ENCODE data around the gene IREB2.

Gene IREB2

DNA sequence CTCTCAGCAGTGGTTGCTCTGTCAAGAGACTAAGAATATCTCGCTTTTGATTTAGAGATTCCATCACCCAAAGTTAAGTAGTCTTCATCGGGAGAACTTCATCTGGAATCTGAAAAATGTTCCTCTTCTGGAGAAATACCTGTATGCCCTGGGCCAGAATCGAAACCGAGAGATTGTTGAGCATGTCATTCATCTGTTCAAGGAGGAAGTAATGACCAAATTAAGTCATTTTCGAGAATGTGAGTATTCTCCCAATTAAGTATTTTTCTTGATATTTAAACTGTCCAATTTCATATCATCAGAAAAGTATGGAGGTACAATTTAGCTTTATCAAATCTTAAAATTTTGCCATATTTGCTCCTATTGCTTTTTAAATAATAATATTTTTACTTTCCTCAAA lies 89.3 kb downstream of the IREB2 start:
- no peaks in the 10 kb centered on the region for H4K20me1 ChIP-seq (ENCODE audit: low read depth, low read length)
- no peaks in the 10 kb centered on the region for H3K36me3 ChIP-seq (ENCODE audit: low read length)
- no peaks in the 10 kb centered on the region for H3K9me2 ChIP-seq (replicated peaks; ENCODE audit: insufficient read depth, low read length)
- TF ChIP-seq EZH2phosphoT487 (conservative IDR thresholded peaks at IDR 0.05; ENCODE audit: low read length): no peak
- TF ChIP-seq, protein P1, sequence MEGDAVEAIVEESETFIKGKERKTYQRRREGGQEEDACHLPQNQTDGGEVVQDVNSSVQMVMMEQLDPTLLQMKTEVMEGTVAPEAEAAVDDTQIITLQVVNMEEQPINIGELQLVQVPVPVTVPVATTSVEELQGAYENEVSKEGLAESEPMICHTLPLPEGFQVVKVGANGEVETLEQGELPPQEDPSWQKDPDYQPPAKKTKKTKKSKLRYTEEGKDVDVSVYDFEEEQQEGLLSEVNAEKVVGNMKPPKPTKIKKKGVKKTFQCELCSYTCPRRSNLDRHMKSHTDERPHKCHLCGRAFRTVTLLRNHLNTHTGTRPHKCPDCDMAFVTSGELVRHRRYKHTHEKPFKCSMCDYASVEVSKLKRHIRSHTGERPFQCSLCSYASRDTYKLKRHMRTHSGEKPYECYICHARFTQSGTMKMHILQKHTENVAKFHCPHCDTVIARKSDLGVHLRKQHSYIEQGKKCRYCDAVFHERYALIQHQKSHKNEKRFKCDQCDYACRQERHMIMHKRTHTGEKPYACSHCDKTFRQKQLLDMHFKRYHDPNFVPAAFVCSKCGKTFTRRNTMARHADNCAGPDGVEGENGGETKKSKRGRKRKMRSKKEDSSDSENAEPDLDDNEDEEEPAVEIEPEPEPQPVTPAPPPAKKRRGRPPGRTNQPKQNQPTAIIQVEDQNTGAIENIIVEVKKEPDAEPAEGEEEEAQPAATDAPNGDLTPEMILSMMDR (IDR thresholded peaks at IDR 0.05; ENCODE audit: insufficient read depth, low read length, poor library complexity, severe bottlenecking): no peak
- no peak overlapping the region for H3K9ac ChIP-seq (ENCODE audit: low read length)
- H3K79me2 ChIP-seq (ENCODE audit: insufficient read depth, low read length): no peaks in the 10 kb centered on the region
- H3K4me3 ChIP-seq (ENCODE audit: insufficient read depth, low read length, poor library complexity, severe bottlenecking): no peak overlapping the region
- no peaks in the 10 kb centered on the region for H3K27me3 ChIP-seq (ENCODE audit: low read length)
- H3K4me2 ChIP-seq (ENCODE audit: low read depth, low read length, poor library complexity, severe bottlenecking): peak overlapping the region; percentile 18
- H3F3A ChIP-seq (ENCODE audit: insufficient read depth): no peaks in the 10 kb centered on the region
- peaks cover 3% of the 10 kb centered on the region; the same call in 1 of the 2 replicates for H3K9me3 ChIP-seq (ENCODE audit: insufficient read depth, low read length)
- no peak overlapping the region for H2AFZ ChIP-seq (ENCODE audit: low read depth, low read length, severe bottlenecking)
- H3K27ac ChIP-seq (ENCODE audit: low read depth, low read length): no peak overlapping the region

DNA sequence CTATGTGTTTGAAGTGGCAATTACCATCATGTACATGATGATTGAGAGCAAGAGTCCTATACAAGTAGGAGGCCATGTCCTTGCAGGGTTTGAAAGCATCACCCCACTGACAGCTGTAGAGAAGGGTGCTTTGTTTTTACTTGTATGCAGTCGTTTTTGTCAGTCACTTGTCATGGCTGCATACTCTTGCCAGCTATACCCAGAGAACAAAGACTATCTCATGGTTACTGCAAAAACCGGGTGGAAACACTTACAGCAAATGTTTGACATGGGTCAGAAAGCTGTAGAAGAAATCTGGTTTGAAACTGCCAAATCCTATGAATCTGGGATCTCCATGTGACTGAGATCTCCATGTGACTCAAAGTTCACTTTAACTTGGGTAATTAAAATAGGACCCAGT lies 95.3 kb downstream of the IREB2 start:
- Histone ChIP-seq H3K9me2 (replicated peaks; ENCODE audit: insufficient read depth, low read length) (no peaks in the 10 kb centered on the region), H3K79me2 (ENCODE audit: insufficient read depth, low read length) (no peaks in the 10 kb centered on the region), H4K20me1 (ENCODE audit: low read depth, low read length) (no peaks in the 10 kb centered on the region), H3K4me3 (ENCODE audit: insufficient read depth, low read length, poor library complexity, severe bottlenecking) (no peak overlapping the region), H3K27me3 (ENCODE audit: low read length) (no peaks in the 10 kb centered on the region), H3K4me2 (ENCODE audit: low read depth, low read length, poor library complexity, severe bottlenecking) (no peak overlapping the region), H3F3A (ENCODE audit: insufficient read depth) (no peaks in the 10 kb centered on the region), H2AFZ (ENCODE audit: low read depth, low read length, severe bottlenecking) (no peak overlapping the region), H3K36me3 (ENCODE audit: low read length) (no peaks in the 10 kb centered on the region), H3K9me3 (ENCODE audit: insufficient read depth, low read length) (no peaks in the 10 kb centered on the region), H3K9ac (ENCODE audit: low read length) (no peak overlapping the region), H3K27ac (ENCODE audit: low read depth, low read length) (no peak overlapping the region)
- TF ChIP-seq, protein P1 (IDR thresholded peaks at IDR 0.05; ENCODE audit: insufficient read depth, low read length, poor library complexity, severe bottlenecking): no peak
- TF ChIP-seq EZH2phosphoT487 (conservative IDR thresholded peaks at IDR 0.05; ENCODE audit: low read length): no peak

DNA sequence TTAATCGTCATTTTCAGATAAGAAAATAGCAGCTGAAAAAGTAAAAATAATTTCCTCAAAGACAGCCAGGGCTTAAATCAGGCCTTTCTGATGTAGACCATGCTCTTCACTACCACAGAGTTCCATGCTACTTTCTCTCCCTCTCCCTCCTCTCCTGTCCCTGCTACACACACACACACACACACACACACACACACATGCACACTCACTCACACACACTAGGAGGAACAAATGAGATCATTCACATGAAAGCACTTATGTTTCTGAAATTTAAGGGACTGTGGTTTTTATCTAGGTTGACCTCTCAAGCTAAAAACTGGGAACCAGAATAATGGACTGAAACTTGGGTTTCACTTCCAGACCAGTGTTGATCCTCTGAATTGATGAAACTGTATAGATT lies 98.1 kb downstream of the IREB2 start:
- H2AFZ ChIP-seq (ENCODE audit: low read depth, low read length, severe bottlenecking): no peak overlapping the region
- H3K27me3 ChIP-seq (ENCODE audit: low read length): no peaks in the 10 kb centered on the region
- H3F3A ChIP-seq (ENCODE audit: insufficient read depth): no peaks in the 10 kb centered on the region
- H3K9me3 ChIP-seq (ENCODE audit: insufficient read depth, low read length): no peaks in the 10 kb centered on the region
- H3K27ac ChIP-seq (ENCODE audit: low read depth, low read length): no peak overlapping the region
- H4K20me1 ChIP-seq (ENCODE audit: low read depth, low read length): no peaks in the 10 kb centered on the region
- no peak for TF ChIP-seq EZH2phosphoT487 (conservative IDR thresholded peaks at IDR 0.05; ENCODE audit: low read length)
- TF ChIP-seq, protein P1 (IDR thresholded peaks at IDR 0.05; ENCODE audit: insufficient read depth, low read length, poor library complexity, severe bottlenecking): no peak
- no peak overlapping the region for H3K4me3 ChIP-seq (ENCODE audit: insufficient read depth, low read length, poor library complexity, severe bottlenecking)
- peaks cover 9% of the 10 kb centered on the region for H3K79me2 ChIP-seq (ENCODE audit: insufficient read depth, low read length)
- no peak overlapping the region for H3K9ac ChIP-seq (ENCODE audit: low read length)
- H3K36me3 ChIP-seq (ENCODE audit: low read length): no peaks in the 10 kb centered on the region
- no peak overlapping the region for H3K4me2 ChIP-seq (ENCODE audit: low read depth, low read length, poor library complexity, severe bottlenecking)
- no peaks in the 10 kb centered on the region for H3K9me2 ChIP-seq (replicated peaks; ENCODE audit: insufficient read depth, low read length)

Data from SU-DHL-6 (cell line).